ENCODE measurements around the gene ATP13A4.

- TF ChIP-seq CTCF (IDR thresholded peaks at IDR 0.05 in 4 of 5, conservative IDR thresholded peaks at IDR 0.05 in 1 of 5): no peak
- no peak for TF ChIP-seq POLR2A (IDR thresholded peaks at IDR 0.05)
Measured at GRCh38 chr3:193499136-193499770, 55.4 kb downstream of the ATP13A4 start.

Measured in gastrocnemius medialis (tissue), 4 donors.